D721Med (cell line): Measurements from ENCODE around the gene YWHAE.
A peak's percentile ranks its signal among the peaks of the same experiment; 100 is the strongest.

Source experiments
- DNase-seq: peaks from one replicate; pipeline ENCODE4 v3.0.0; 2011; ENCODE audit warnings: low spot score; ENCODE audit not compliant: insufficient read length
- FAIRE-seq: peaks from 2 replicates; lab custom pipeline; 2011; peaks lifted over from hg19 to GRCh38; lab: Jason Lieb, UNC
- CTCF ChIP-seq: IDR thresholded peaks from 2 replicates; pipeline ENCODE4 v1.5.1; 2012; ENCODE audit warnings: mild to moderate bottlenecking, control low read depth; ENCODE audit not compliant: insufficient read depth; ENCODE audit errors: missing control alignments

The YWHAE gene

GRCh38 chr17:1372618-1373017 is 27.4 kb downstream of the YWHAE start:
- TF ChIP-seq CTCF: no peak
- FAIRE-seq: no peak
- DNase-seq: no peak

DNA sequence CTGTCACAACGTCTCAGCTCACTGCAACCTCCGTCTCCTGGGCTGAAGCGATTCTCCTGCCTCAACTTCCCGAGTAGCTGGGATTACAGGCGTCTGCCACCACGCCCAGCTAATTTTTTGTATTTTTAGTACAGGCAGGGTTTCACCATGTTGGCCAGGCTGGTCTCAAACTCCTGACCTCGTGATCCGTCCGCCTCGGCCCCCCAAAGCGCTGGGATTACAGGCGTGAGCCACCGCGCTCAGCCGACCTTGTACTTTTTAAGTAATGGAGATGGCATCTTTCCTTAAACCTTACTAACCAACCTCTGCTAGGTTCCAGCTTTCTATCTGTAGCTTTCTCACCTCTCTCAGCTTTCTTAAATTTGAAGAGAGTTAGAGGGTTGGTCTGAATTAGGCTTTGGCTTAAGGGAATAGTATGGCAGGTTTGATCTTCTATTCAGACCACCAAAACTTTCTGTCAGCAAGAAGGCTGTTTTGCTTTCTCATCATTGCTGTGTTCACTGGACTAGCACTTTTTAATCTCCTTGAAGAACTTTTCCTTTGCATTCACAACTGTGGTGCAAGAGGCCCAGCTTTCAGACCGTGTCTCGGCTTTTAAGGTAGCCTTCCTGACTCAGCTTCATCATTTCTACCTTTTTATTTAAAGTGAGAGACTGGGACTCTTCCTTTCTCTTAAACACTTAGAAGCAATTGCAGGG is 28.0 kb downstream of the YWHAE start:
- no peak for TF ChIP-seq CTCF
- no peak for DNase-seq
- FAIRE-seq: no peak

DNA sequence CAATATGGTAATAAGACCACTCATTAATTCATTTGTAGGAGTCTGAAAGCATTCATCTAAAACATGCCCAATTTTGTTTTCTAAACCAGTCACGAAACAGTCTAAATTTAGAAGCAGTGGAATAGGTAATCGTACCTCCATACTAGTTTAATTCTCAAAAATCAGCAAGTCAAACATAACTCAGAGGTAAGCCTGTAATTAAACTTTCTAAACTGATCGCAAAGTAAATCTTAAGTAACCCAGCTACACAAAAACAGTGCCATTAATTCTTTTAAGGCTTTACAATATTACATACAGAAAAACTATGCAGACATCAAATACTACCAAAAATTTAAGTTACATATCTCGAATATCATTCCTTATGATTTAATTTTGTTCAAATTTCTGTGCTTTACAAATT is 31.4 kb downstream of the YWHAE start:
- DNase-seq (no peak), FAIRE-seq (no peak)
- no peak for TF ChIP-seq CTCF

DNA sequence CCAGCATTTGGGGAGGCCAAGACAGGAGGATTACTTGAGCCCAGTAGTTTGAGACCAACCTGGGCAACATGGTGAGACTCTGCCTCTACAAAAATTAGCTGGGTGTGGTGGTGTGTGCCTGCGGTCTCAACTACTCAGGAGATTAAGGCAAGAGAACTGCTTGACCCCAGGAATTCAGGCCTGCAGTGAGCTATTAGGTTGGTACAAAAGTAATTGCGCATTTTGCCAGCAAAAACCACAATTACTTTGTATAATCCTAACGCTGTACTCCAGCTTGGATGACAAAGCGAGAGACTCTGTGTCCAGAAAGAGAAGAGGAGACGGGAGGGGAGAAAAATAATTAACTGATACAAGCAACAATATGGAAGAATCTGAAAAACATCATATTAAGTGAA is 32.7 kb downstream of the YWHAE start:
- no peak for DNase-seq
- TF ChIP-seq CTCF: no peak
- no peak for FAIRE-seq

- no peak for TF ChIP-seq CTCF
- no peak for FAIRE-seq
- DNase-seq: no peak
These were observed 33.8 kb downstream of the YWHAE start for GRCh38 chr17:1366234-1366633.

DNA sequence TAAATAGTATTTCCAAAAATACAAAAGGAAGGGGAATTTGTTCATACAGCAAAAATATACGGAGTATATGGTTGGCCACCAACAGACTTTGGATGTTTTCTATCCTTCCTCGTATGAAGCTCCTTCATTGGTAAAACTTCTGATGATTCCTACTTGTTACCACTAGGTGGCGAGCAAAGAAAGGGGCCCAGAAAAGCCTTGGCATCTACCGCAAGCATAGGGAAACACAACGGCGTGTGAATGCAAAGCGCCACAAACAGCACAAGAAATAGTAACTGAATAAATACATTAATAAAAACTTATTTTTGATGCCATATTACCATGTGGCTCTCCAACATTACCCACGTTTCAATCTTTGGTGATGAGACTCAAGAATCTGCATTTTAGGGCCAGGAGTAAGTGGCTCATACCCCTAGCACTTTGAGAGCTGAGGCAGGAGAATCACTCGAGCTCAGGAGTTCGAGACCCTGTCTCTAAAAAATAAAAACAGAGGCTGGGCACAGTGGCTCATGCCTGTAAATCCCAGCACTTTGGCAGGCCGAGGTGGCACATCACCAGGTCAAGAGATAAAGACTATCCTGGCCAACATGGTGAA is 34.5 kb downstream of the YWHAE start:
- no peak for FAIRE-seq
- DNase-seq: no peak
- TF ChIP-seq CTCF: peak; percentile 64

DNA sequence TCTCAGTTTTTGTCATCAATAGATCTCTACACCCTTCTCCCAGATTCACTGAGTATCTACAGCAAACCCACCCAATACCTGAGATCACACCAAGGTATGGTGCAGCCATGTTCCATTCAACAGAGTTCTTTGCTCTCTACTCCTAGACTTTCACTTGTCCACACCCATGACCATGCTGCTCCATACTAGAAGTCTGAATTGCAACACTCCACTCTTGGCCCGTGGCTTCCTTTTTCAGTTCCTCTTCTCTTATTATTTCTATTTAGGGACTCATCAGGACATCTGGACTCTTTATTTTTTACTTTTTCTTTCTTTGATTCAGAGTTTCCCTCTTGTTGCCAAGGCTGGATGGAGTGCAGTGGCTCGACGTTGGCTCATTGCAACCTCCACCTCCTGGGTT is 37.1 kb downstream of the YWHAE start:
- no peak for FAIRE-seq
- DNase-seq: no peak
- TF ChIP-seq CTCF: no peak
